Heart right ventricle (tissue), 16 donors: ENCODE data around the gene SELPLG. TPM values are rescaled to one million over a fixed set of nuclear protein-coding genes. Genes with fewer than 3 reads are reported as not detected.

Source experiments
- ATAC-seq, 8 donors: fragments of 200-7000 bp; cut with Tn5 transposase; one replicate each; pipeline ENCODE4 v1.9.1; 2020; ENCODE audit warnings: mild to moderate bottlenecking in 8 of 8, moderate library complexity in 8 of 8, moderate number of reproducible peaks in 1 of 8
- DNase-seq, 2 donors: peaks; one replicate each; pipeline ENCODE4 v3.0.0-alpha.2; 2020
- H3K27ac ChIP-seq, 10 donors: fragments of 200-600 bp; sonication (generic) in 2 of 10; one replicate each; pipeline versions ENCODE4 v1.5.0 to v1.8.0; 2020 to 2022; ENCODE audit warnings: mild to moderate bottlenecking in 3 of 10
- H3K27me3 ChIP-seq, 7 donors: fragments of 200-600 bp; one replicate each; pipeline ENCODE4 v1.8.0; 2021 to 2022; ENCODE audit warnings: mild to moderate bottlenecking in 2 of 7
- H3K36me3 ChIP-seq, 9 donors: fragments of 200-600 bp; sonication (generic) in 1 of 9; one replicate each; pipeline versions ENCODE4 v1.5.0 to v1.8.0; 2020 to 2022; ENCODE audit warnings: mild to moderate bottlenecking in 2 of 9
- H3K4me1 ChIP-seq, 9 donors: fragments of 200-600 bp; sonication (generic) in 1 of 9; one replicate each; pipeline versions ENCODE4 v1.5.0 to v1.8.0; 2020 to 2022; ENCODE audit warnings: mild to moderate bottlenecking in 4 of 9
- H3K4me3 ChIP-seq, 10 donors: fragments of 200-600 bp; sonication (generic) in 2 of 10; one replicate each; pipeline versions ENCODE4 v1.5.0 to v1.8.0; 2020 to 2022; ENCODE audit warnings: mild to moderate bottlenecking in 7 of 10, moderate library complexity in 2 of 10
- H3K9me3 ChIP-seq, 11 donors: fragments of 200-600 bp in 10 of 11; sonication (generic) in 2 of 11; one replicate each; pipeline versions ENCODE4 v1.5.0 to v1.8.0; 2013 to 2022; ENCODE audit warnings: mild to moderate bottlenecking in 2 of 11, control low read depth in 1 of 11, moderate library complexity in 1 of 11
- WGBS, 2 donors: extraction: QIAGEN DNeasy Blood & Tissue Kit; methylation state at CpG; one replicate each; pipeline ENCODE4 v1.1.7; 2013; ENCODE audit warnings: inconsistent platforms in 1 of 2; 5-methylcytosine and 5-hydroxymethylcytosine counted together
- intact Hi-C, 10 donors: fragments of 100-400 bp; cut with DNase I; formaldehyde crosslinking; loops; one replicate each; pipeline versions ENCODE4 v1.11.1 to v1.14.2; 2022
- polyA plus RNA-seq, 2 donors: library from polyadenylated mRNA; stranded (reverse); fragments of 200-250 nt; gene quantifications; one replicate each; pipeline ENCODE4 v1.2.3, GENCODE V29; 2013
- total RNA-seq, 10 donors: library from RNA; stranded (reverse); fragmentation: NEBNext Ultra II Directional in 3 of 10; extraction: Animal tissue kit (Norgen Biotek cat#: 25700) in 3 of 10; gene quantifications; one replicate each; pipeline versions ENCODE4 v1.2.1 to v1.2.4, GENCODE V29; 2021 to 2023
- TF ChIP-seq, protein P1 (sequence below), 9 donors: fragments of 200-600 bp; sonication (generic) in 2 of 9; IDR thresholded peaks; one replicate each; pipeline versions ENCODE4 v1.5.0 to v1.8.0; 2021 to 2022; ENCODE audit warnings: antibody characterized with exemption in 9 of 9, mild to moderate bottlenecking in 5 of 9, moderate library complexity in 1 of 9
- donor health status: Arrhythmogenic right ventricular cardiomyopathy.
- donor health status: ischemic (EF 13 %, LVEDD 7.1; RV severe dilation, severe dysfunction).
- donor health status: healthy with polysubstance abuse.
- donor health status: DM: no; HTN: yes; CAD: no.
- donor health status: DM: no; HTN: no; CAD: no.
- donor health status: ischemic (EF 25% LVEDD 6.9; RV normal size, moderate dysfunction).
- donor health status: ischemic (EF 25% LVEDD 5.7; RV mildly dilated, moderate dysfunction).
- donor health status: healthy.
- donor health status: DM: yes; HTN: yes; CAD: no.
- donor health status: Ischemic cardiomyopathy.
- donor health status: ischemic (EF 35%, LVEDD 5.7; RV mildly dilated, moderate dysfunction).
- donor health status: nonischemic (EF 11% LVEDD 7.7; RV severe dilation, severe dysfunction).
- donor health status: DM: yes; HTN: yes; CAD: no.
- donor health status: PGD.
- donor health status: ischemic (EF 29% LVEDD 5.4; RV normal size, mild dysfunction).
- donor health status: nonischemic (EF 23%, LVEDD 6.1; RV moderate dilation, normal function).

SELPLG gene
- total and polyA plus RNA-seq, 12 donors = 0.88 to 17.6 (median 2.4) TPM

DNA sequence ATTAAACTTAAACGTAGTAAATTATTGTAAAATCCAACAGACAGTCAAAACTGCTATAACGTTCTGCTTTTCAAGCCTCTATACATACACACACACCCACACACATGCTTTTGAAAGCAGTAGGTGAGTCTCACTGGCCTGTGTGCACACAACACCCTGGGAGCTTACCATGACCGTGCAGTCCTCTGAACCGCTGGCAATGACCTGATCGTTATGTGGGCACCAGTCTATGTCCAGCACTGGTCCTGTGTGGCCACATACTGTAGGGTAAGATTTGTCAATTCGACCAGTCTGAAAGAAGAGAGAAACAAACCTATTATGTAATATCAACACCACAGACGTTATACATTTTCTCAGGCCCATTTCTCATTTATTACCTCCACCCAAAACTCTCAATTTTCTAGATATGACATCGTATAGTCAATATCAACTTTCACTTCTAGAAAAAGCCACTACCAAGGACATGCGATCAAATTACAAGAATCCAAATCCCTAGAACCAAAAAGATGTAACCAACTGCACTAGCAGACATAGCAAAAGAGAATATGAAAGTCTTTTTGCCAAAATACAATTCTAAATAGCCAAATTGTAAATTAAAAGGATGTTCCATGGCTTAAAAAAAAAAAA is 44.5 kb upstream of the SELPLG start:
- TF ChIP-seq, protein P1, sequence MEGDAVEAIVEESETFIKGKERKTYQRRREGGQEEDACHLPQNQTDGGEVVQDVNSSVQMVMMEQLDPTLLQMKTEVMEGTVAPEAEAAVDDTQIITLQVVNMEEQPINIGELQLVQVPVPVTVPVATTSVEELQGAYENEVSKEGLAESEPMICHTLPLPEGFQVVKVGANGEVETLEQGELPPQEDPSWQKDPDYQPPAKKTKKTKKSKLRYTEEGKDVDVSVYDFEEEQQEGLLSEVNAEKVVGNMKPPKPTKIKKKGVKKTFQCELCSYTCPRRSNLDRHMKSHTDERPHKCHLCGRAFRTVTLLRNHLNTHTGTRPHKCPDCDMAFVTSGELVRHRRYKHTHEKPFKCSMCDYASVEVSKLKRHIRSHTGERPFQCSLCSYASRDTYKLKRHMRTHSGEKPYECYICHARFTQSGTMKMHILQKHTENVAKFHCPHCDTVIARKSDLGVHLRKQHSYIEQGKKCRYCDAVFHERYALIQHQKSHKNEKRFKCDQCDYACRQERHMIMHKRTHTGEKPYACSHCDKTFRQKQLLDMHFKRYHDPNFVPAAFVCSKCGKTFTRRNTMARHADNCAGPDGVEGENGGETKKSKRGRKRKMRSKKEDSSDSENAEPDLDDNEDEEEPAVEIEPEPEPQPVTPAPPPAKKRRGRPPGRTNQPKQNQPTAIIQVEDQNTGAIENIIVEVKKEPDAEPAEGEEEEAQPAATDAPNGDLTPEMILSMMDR (IDR thresholded peaks at IDR 0.05) = no peak
- Histone ChIP-seq H3K27ac (peak overlapping the region in 1 of 10 donors; percentile 16), H3K36me3 (peaks cover 0 to 50% (median 11%) of the 10 kb centered on the region in 9 donors), H3K27me3 (no peaks in the 10 kb centered on the region), H3K9me3 (no peaks in the 10 kb centered on the region), H3K4me3 (no peak overlapping the region), H3K4me1 (peaks cover 0 to 50% (median 12%) of the 10 kb centered on the region in 9 donors)
- ATAC-seq (peak in 1 of 8 donors; percentile 56), DNase-seq (no peak)
- 84 to 90% methylated on average over 9 of the region's 9 CpGs for WGBS, 2 donors
- intact Hi-C loops = loop anchor here in 1 of 10 donors (10.0 kb wide), 1 partner anchor 47 kb away; no protein-coding TSS in a partner anchor

DNA sequence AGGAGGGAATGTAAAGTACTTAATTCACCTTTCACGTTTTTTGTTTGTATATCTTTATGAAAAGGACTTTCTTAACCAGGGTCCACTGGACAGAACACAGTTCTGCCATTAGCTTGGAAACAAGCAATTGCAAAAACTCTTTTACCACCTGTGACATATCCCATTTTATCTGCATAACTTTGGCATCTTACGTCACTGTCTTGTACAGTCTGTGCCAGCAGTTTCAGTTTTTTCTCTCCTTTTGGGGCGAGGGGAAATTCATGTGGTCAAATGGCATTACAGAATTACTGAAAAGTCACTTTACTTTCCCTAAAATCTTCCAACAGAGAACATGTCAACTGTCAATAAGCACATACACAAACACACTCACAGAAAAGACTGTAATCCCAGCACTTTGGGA is 43.7 kb upstream of the SELPLG start:
- ATAC-seq (no peak), DNase-seq (no peak)
- Histone ChIP-seq H3K36me3 (peaks cover 0 to 59% (median 11%) of the 10 kb centered on the region in 9 donors), H3K4me1 (peaks cover 0 to 50% (median 12%) of the 10 kb centered on the region in 9 donors), H3K27ac (peak overlapping the region in 1 of 10 donors; percentile 3), H3K4me3 (no peak overlapping the region), H3K9me3 (no peaks in the 10 kb centered on the region), H3K27me3 (no peaks in the 10 kb centered on the region)
- TF ChIP-seq, protein P1 (IDR thresholded peaks at IDR 0.05) = no peak
- 75 to 79% methylated on average over 3 of the region's 3 CpGs for WGBS, 2 donors
- intact Hi-C loops = loop anchor here in 1 of 10 donors (10.0 kb wide), 1 partner anchor 47 kb away; no protein-coding TSS in a partner anchor

DNA sequence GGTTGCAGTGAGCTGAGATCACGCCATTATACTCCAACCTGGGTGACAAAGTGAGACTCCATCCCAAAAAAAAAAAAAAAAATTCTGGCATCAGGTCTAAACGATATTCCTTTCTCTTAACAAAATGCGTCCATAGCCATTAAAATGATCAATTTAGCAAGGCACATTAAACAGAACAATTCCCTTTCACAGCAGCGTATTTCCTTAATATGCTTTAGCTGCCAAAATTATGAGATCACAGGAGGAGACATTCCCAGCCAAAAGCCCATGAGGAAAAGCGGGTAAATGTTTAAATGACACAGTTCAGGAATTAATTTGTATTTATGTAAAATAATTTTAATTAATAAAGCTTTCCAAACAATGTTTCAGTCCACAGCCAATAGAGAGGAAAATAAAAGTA is 43.0 kb upstream of the SELPLG start:
- no peaks in the 10 kb centered on the region for H3K27me3 ChIP-seq
- 68 to 75% methylated on average over 5 of the region's 5 CpGs for WGBS, 2 donors
- intact Hi-C loops = loop anchor here in 1 of 10 donors (10.0 kb wide), 1 partner anchor 48 kb away; no protein-coding TSS in a partner anchor
- H3K4me1 ChIP-seq = peaks cover 0 to 44% (median 12%) of the 10 kb centered on the region in 9 donors
- H3K27ac ChIP-seq = peak overlapping the region in 2 of 10 donors; percentile 3 to 9
- no peaks in the 10 kb centered on the region for H3K9me3 ChIP-seq
- DNase-seq = no peak
- no peak overlapping the region for H3K4me3 ChIP-seq
- ATAC-seq = no peak
- H3K36me3 ChIP-seq = peaks cover 0 to 64% (median 11%) of the 10 kb centered on the region in 9 donors
- TF ChIP-seq, protein P1 (IDR thresholded peaks at IDR 0.05) = no peak

DNA sequence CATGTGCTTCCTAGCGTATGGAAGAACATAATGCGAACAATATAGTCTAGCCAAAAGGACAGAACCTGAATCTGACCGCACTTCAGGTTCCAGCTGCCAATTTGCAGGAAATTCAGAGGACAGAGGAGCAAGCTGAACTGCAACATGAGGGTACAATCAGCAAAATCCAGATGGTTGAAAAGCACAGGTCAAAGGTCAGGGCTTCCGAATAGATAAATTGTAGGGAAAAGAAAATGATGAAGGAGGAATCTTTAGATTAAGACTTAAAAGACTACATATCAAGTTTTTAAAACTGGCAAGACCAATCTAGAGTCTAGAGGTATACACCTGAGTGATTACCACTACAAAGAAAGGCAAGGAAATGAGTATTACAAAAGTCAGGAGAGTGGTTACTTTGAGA is 42.1 kb upstream of the SELPLG start:
- intact Hi-C loops = loop anchor here in 1 of 10 donors (10.0 kb wide), 1 partner anchor 49 kb away; no protein-coding TSS in a partner anchor
- peaks cover 0 to 36% (median 12%) of the 10 kb centered on the region in 9 donors for H3K4me1 ChIP-seq
- H3K27me3 ChIP-seq = no peaks in the 10 kb centered on the region
- H3K9me3 ChIP-seq = no peaks in the 10 kb centered on the region
- WGBS, 2 donors = 90 to 93% methylated on average over 4 of the region's 4 CpGs
- peaks cover 0 to 66% (median 11%) of the 10 kb centered on the region in 9 donors for H3K36me3 ChIP-seq
- DNase-seq = no peak
- TF ChIP-seq, protein P1 (IDR thresholded peaks at IDR 0.05) = no peak
- no peak overlapping the region for H3K4me3 ChIP-seq
- no peak overlapping the region for H3K27ac ChIP-seq
- no peak for ATAC-seq
